Superior temporal gyrus (tissue), 1 donor: ENCODE measurements around the gene ZNF296.
"Not testable (repeated sequence)": the region's sequence is repeated elsewhere in the genome, so short reads cannot be mapped to it uniquely, and the experiment has no call there.

ENCODE experiments used
- DNase-seq: peaks from one replicate; pipeline ENCODE4 v3.0.0-alpha.2; 2016; ENCODE audit errors: extremely low spot score

Gene ZNF296

DNA sequence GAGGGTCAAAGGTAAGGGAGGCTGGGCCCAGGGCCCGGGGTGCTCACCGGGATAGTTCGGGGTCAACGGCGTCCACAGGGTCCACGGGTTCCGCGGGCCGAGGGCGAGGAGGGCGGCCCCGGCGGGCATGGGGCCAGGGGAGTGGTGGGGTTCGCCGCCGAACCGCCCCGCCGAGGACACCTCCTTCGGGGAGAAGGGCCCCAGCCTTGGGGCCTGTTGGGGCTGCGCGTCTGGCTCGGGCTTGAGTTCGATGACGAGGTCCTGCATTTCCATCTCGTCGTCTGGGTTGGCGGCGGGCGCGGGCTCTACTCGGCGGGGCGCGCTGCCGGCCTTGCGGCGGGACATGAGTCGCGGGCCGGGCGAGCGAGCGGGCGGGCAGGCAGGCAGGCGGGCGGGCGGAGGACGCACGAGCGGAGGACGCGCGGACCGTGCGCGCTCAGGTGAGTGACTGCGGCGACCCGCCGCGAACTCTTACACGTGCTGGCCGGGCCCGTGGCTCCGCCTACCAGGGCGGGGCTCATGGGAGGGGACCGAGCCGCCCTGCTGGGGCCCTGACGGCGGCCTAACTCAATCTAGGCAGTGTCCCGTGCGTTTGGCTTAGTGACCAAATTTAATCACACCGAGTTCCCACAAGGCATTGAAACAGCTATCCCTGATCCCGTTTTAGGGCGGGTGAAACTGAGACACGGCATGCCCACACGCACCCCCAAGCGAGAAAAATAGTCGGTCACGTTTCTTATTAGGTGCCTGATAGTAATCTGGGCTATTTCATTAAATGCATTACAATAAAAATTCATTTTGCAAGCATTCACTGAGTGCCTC, at the start of gene ZNF296:
ZNF296 (minus strand) TSS at position 450 of the 822 bp plus-strand sequence; CDS start at position 345, 105 bp downstream.
- DNase-seq = no peak

DNA sequence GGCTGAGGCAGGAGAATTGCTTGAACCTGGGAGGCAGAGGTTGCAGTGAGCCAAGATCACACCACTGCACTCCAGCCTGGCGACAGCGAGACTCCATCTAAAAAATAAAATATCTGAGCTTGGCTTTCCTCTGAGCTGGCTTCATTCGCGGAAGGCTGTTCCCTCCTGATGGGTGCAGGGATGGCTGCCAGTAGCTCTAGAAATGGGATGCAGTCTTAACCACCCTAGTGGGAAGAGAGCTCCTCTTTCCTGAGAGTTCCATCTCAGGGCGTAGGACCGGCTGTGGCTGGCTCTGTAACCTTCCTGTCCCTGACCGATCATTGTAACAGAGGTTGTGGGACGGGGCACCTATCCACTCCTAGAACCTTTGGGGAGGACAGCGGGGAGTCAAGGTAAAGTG, 49.1 kb upstream of the ZNF296 start:
- no peak for DNase-seq

DNA sequence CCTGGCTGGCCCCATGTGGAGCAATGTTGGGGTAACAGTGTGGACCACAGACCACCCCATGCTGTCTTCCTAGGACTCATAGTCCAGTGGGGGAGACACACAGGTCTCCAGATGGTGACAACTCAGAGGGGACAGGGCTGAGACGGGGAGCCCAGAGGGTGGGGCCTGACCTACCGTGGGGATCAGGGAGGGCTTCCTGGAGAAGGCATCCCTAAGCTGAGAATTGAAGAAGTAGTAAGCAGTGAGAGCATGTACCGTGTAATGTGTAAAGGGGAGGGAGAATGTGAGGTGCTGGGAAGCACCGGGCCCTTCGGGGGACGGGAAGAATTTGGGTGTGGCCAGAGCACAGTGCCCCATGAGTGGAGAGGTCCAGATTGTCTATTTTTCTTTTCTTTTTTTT, 47.7 kb upstream of the ZNF296 start:
- DNase-seq = no peak

DNA sequence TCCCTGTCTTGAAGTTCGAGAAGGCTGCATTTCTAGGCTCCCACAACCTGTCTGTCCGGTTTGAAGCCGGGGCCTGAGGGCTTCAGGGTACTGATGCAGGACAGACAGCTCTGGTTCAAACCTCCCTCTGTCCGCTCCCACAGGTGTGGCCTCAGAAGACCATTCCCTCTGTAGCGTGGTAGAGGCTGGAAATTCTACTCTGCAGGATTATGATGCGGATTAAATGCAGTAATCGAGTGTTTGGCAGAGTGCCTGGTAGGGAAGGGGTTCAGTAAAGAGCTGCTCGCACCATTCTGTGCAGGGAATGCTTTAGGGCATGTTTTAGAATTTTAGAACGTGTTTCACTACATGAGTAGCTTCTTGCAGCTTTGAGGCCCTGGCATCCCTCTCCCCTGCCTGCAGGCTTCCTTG, 47.2 kb upstream of the ZNF296 start:
- no peak for DNase-seq

DNA sequence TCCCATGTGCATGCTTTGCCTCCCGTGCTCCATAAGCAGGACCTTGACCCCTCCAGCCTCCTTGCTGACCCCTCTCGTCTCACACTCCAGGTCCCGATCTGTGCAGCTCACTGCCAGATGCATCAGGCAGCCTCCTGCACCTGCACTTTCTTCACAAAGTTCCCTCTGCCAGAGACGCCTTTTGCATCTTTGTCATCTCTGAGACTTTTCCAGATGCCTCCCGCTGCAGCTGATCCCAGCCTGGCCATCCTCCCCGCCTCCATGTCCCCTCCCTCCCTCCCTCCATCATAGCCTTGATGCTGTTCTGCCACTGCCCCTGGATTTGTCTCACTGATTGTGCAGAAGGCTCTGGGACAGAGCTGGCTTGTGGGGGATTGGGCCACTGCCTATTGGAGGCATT, 46.6 kb upstream of the ZNF296 start:
- DNase-seq = no peak

DNA sequence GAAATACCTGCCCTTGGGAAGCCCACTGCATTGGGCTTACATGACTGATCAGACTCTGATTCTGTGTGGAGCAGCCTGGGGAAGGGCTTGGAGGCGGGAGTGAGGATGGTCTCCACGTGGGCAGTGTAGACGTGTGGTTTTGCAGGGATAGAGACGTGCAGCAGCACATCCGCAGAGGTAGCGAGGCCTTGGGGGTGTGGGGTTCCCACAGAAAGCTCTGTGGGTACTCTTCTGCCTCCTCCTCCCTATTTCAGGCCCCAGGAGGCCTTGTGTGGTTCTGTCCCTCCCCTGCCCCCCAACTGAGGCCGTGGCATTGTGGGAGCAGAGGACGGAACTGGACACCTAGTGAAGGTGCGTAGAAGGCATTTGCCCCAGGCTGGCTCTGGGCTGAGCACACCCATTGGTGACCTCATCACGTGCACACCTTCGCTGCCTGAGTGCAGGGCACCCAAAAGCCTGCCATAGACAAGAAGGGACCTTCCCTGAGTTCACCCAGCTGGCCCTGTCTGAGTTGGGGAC, 45.6 kb upstream of the ZNF296 start:
- no peak for DNase-seq

DNA sequence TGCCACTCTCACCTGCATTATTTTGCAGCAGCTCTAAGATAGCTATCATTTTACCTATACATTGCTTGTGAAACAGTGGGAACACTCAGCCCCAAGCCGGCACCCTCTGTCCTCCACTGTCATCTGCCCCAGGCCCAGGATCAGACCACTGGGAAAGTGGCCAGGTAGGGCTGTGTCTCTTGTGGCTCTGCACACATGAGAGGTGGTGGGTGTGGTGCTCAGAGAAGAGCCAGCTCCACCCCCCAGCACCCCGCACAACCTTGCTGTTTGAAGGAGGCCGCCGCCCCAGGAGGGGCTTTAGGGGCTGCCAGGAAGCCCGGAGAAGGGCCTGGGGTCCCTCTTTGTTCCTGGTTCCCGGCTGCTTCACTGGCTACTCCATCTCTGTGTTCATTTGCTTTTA, 43.3 kb upstream of the ZNF296 start:
- DNase-seq = no peak

DNA sequence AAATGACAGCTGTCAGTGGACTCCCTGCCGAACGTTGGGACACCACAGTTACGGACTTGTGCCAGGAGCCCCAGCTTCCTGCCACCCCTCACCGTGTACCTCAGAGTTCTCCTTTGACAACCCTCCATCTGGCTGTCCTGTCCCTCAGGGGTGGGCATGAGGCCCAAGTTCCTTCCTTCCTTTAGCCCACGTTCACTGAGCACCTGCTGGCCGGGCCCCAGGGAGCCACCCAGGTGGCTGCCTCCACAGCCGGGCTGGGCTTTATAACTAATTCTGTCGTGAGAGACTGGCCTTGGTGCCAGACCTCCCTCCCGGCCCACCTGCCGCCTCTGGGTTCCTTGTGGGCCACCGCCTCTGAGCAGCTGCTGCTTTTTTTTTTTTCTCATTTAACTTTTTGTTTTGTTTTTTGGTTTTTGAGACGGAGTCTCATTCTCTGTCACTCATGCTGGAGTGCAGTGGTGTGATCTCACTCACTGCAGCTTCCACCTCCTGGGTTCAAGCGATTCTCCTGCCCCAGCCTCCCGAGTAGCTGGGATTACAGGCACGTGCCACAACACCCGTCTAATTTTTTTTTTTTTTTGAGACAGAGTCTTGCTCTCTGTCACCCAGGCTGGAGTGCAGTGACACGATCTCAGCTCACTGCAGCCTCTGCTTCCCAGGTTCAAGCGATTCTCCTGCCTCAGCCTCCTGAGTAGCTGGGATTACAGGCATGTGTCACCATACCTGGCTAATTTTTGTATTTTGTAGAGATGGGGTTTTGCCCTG, 42.5 kb upstream of the ZNF296 start:
- DNase-seq = not testable (repeated sequence)

DNA sequence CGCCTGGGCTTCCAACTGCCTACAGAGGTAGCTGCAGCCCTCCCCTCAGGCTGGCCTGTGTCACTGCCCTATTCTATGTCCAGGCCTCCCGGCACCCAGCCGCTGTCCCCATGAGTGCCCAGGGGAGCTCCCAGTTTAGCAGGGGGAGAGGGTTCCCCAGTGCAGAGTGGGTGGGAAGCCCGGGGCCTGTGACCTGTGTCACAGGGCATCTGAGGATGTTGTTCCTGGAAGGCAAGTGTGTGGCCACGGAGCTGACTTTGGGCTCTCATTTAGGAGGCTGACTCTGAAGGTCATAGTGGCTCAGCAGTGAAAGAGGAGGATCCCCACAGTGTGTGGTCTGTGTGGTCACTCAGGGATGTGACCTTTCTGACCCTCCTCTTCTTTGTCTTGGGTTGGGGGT, 41.8 kb upstream of the ZNF296 start:
- no peak for DNase-seq

DNA sequence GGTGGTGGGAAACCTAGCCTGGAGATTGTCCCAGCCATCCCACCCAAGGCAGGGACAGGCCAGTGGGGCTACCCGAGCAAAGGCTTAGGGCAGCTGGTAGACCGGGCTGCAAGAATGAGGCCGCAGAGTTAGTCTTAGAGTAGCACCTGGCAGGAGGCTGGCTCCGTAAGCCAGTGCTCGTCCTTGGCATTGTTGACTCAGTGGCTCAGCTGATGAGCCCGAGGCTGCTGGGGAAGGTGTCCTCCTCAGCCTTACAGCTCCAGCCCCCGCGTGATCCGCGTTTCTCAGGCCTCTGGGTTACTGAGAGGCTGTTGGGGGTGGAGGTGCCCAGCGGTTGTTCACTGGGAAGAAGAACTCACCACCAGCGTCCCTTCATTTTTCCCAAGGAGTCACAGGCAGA, 41.4 kb upstream of the ZNF296 start:
- no peak for DNase-seq

DNA sequence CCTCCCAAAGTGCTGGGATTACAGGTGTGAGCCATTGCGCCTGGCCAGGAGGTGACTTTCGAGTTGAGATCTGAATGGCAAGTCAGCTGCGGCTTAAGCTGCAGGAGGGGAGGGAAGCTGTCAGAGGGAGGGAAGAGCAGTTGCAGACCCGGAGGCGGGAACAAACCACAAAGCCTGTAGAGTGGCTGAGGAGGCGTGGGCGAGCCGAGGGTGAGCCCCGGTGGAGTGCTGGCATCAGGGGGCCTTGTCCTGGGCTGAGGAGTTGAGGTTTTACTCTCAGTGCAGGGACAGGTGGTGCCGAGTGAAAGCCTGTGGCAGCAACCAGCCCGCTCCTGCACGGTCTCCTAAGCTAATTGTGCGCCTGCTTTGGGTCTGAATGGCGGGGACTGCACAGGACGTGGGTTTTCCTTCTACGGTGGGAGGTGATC, 40.9 kb upstream of the ZNF296 start:
- no peak for DNase-seq

DNA sequence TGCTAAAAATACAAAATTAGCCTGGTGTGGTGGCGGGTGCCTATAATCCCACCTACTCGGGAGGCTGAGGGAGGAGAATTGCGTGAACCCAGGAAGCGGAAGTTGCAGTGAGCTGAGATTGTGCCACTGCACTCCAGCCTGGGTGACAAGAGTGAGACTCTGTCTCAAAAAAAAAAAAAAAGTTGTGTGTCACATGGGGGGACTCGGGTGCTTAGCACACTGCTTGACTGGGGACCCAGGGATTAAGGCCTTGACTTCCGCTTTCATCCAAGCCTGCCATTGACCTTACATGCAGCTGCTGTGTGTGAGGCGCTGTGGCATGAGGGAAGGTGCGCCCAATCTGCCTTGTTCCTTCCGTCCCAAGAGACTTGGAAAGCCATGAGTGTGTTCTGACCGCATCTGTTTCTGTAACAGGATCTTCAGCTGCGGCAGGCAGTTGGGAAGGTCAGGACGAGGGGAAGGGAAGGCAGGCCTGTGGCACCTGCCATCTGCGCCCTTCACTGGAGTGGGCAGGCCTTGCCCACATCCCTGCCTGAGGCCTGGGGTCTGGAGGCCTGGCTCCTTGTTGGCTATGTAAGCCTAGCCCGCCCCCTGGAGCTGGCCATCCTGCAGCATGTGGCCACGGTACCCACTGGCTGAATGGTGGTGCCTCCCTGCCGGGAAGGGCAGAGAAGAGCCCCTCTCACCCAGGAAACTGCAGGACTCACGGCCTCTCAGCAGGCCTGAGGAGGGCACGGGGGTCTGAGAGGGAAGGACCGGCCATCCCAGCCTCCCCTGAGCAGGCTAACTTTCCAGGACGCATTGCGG, 39.7 kb upstream of the ZNF296 start:
- DNase-seq = no peak

DNA sequence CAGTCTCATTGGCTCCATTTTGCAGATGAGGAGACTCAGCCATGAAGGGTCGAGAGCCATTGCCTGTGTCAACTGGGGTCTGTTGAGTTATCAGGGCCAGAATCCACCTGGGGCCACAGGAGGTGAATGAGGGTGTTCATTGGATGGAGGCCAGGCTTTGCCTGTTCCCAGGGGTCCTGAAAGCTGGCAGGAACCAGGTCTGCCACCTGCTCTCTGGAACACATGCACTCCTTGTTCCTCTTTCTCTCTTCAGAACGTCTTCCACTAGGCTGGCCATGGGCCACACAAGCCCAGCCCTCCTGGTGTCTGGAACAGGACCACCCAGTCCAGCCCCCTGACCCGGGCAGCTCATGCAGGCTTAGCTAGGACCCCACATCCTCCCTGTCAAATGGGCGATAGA, 37.8 kb upstream of the ZNF296 start:
- no peak for DNase-seq

DNA sequence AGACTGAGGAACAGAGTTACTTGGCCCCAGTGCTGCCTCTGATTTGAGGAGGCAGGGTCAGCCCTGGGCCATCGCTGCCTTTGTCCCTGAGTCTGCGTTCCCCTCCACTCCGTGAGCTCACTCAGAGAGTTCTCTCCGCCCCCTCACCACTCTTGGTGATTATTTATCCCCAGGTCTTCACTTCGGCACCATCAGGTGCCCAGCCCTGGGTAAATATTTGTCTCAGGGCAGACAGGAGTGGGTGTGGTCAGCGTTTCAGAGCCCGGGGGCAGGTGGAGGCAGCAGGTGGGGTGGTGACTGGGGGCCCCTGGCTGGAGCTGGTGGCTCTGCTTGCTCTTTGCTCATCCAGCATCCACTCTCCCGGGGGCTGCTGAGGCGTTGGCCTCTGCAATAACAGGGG, 37.4 kb upstream of the ZNF296 start:
- DNase-seq = no peak

DNA sequence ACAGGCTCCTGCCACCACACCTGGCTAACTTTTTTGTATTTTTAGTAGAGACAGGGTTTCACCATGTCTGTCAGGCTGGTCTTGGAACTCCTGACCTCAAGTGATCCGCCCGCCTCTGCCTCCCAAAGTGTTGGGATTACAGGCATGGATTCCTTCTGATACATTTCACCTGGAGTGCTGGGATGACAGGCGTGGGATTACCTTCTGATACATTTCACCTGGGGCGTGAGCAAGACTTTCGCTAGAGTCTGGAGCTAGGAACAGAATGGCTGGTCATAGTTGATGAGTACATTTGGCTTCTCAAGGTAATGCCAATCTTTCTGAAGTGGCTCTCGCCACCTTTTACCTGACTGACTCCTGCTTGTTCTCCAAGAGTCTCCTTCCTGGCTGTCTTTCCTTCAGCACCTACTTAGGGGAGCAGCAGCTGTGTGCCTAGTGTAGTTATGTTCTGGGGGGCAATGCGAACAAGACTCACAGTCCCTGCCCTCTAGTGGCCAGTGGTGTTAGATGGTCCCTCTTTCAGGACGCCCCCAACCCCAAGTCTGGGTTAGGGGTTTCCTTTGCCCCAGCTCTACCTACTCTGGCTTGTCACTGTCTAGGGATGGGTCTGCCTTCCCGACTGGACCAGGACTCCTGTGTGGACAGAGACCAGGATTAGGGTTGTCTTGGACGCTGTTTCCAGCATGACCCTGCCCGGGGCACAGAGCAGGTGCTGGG, 36.0 kb upstream of the ZNF296 start:
- no peak for DNase-seq

DNA sequence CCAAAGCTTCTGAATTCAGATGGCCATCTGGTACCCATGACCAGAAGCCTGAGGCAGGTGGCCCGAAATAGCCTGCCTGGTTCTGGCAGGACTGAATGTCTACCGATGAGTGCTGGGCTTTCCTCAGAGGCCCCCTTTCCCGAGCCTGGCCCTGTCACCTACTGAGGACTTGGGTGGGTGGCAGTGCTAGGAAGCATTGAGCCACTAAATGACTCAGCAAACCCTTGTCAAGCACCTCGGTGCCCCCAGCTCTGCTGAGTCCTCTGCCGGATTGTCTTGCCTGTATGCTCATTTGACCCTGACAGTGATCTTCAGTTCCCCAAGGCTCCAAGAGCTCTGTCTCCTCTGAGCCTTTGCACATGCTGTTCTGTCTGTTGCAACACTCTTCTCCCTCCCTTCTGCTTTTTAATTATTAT, 34.6 kb upstream of the ZNF296 start:
- no peak for DNase-seq

DNA sequence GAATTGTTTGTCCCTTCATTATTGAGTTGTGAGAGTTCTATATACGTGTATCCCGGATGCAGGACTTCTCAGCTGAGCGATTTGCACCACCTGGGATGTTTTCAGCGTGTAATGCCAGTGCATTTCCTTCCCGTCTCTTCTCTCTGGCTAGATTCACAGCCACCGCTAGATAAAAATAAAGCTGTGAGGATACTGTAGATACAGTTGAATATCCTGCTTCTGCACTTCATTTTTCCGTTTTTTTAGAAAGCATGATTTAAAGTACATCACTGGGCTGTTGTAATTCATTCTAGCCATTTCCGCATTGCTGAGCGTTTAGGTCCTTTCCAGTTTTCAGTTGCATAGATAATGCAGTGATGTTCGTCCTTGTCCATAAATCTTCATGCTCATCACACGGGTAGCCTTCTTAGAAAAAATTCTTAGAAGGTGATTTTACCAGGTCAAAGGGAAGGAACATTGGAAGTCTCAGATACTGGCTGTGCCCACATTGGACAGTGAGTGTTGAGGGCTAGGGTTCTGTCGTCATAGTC, 31.4 kb upstream of the ZNF296 start:
- no peak for DNase-seq

DNA sequence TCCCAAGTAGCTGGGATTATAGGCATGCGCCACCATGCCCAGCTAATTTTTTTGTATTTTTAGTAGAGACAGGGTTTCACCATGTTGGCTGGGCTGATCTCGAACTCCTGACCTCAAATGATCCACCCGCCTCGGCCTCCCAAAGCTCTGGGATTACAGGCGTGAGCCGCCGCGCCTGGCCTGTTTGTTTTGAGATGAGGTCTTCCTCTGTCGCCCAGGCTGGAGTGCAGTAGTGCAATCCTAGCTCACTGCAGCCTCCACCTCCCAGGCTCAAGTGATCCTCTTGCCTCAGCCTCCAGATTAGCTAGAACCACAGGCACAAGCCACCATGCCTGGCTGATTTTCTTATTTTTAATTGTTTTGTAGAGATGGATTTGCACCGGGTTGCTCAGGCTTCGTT, 30.1 kb upstream of the ZNF296 start:
- not testable (repeated sequence) for DNase-seq

DNA sequence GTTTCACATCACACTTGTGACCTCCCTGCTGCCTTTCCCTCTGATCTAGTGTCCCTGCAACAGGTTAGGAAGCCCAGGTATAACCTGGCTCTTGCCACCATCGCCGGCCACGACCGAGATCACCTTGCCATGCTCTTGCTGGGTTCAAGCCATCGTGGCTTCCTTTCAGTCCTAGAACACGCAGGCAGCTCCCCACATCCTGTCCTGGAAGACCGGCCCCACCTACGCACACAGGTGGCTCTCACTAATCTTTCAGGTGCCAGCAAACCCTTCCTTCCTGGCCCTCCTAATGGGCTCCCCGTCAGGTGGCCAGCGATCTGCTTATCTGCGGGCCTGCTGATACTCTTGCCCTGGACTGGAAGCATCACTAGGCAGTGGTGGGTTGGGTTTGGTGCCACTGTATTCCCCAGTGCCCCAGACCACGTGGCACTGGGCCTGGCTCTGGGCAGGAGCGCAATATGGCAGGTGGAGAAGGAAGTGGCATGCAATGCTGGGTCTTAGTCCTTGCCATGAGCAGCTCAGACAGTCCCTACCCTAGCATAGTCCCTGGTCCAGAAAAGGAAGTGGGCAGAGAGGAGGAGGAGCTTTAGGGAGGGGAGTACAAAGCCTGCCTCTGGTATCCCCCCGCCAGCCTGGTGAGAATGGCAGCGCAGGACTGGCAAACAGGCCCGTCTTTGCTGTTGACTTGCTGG, 28.5 kb upstream of the ZNF296 start:
- DNase-seq = no peak

DNA sequence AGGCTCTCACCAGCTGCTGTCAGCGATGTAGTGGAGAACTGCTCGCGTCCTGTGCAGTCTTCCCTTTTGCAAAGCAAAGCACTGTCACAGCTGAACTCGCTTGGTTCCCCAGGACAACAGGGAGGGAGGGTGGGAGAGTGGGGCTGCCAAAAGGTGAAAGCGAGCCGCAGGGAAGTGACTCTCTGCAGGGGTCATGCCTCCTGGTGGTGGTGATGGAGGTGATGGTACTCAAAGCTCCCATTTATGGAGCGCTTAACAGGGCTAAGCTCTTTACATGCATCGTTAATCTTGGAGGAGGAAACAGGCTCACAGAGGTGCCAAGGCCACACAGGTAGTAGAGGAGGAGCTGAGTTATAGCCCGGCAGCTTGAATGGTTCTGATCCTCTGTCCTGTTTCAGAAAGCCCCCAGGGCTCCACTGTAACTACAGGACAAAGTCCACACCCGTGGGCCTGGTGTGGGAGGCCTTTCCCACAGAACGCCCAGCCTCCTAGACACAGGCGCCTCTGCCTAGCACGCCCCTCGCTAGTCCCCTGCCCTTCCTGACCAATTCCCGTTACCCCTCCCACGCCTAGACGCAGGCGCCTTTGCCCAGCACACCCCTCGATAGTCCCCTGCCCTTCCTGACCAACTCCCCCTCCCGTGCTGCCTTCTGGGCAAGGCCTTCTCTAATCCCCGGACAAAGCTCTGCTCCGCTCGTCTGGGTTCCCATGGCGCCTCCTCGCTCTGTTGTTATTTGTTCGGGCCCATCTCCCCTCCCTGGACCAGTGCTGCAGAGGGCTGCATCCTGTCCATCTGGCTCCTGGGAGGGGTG, 27.4 kb upstream of the ZNF296 start:
- no peak for DNase-seq
